HepG2 (cell line): ENCODE results near the gene GJE1. TPM values are rescaled to one million over a fixed set of nuclear protein-coding genes. Genes with fewer than 3 reads are reported as not detected.

ENCODE experiments used
- HOXA7 ChIP-seq: sonication (generic); formaldehyde crosslinking; IDR thresholded peaks from 2 replicates; pipeline ENCODE4 v1.8.1; 2022; ENCODE audit warnings: mild to moderate bottlenecking, missing genetic modification reagents, moderate library complexity
- HOXD1 ChIP-seq: sonication (generic); formaldehyde crosslinking; IDR thresholded peaks from 2 replicates; pipeline ENCODE4 v1.5.0; 2020; ENCODE audit warnings: missing genetic modification reagents
- MED8 ChIP-seq: sonication (generic); formaldehyde crosslinking; IDR thresholded peaks from 2 replicates; pipeline ENCODE4 v1.8.1; 2023; ENCODE audit warnings: mild to moderate bottlenecking, missing genetic modification reagents; ENCODE audit not compliant: insufficient replicate concordance
- ONECUT2 ChIP-seq: sonication (generic); formaldehyde crosslinking; IDR thresholded peaks from 2 replicates; pipeline ENCODE4 v1.4.0; 2020; ENCODE audit warnings: missing genetic modification reagents
- POGZ ChIP-seq: sonication (generic); formaldehyde crosslinking; IDR thresholded peaks from 2 replicates; pipeline ENCODE4 v1.4.0; 2020; ENCODE audit warnings: mild to moderate bottlenecking, missing genetic modification reagents
- RXRB ChIP-seq: IDR thresholded peaks from 2 replicates; pipeline ENCODE4 v1.6.1; 2016; ENCODE audit warnings: borderline replicate concordance, missing genetic modification reagents, missing compliant biosample characterization
- SETDB1 ChIP-seq: sonication (generic); formaldehyde crosslinking; IDR thresholded peaks from 2 replicates; pipeline ENCODE4 v1.5.1; 2020; ENCODE audit warnings: missing genetic modification reagents, mild to moderate bottlenecking, borderline replicate concordance
- SIN3A ChIP-seq: IDR thresholded peaks from 2 replicates; pipeline ENCODE4 v1.6.1; 2011; ENCODE audit warnings: low read depth, mild to moderate bottlenecking, control low read depth, low read length, borderline replicate concordance
- TBX3 ChIP-seq: fragments of 450-650 bp; IDR thresholded peaks from 2 replicates; pipeline ENCODE4 v1.6.1; 2017; ENCODE audit warnings: antibody characterized with exemption, mild to moderate bottlenecking, inconsistent platforms, borderline replicate concordance
- TMF1 ChIP-seq: sonication (generic); formaldehyde crosslinking; IDR thresholded peaks from 2 replicates; pipeline ENCODE4 v1.8.1; 2022; ENCODE audit warnings: low read depth, missing genetic modification reagents
- ZNF256 ChIP-seq: sonication (generic); formaldehyde crosslinking; conservative IDR thresholded peaks from 2 replicates; pipeline ENCODE4 v1.4.0; 2020; ENCODE audit warnings: missing genetic modification reagents
- ZNF446 ChIP-seq: sonication (generic); formaldehyde crosslinking; IDR thresholded peaks from 2 replicates; pipeline ENCODE4 v1.5.0; 2020; ENCODE audit warnings: mild to moderate bottlenecking, missing genetic modification reagents
- ZNF510 ChIP-seq: sonication (generic); formaldehyde crosslinking; IDR thresholded peaks from 2 replicates; pipeline ENCODE4 v1.4.0; 2020; ENCODE audit warnings: low read depth, mild to moderate bottlenecking, missing genetic modification reagents
- ZNF530 ChIP-seq: sonication (generic); formaldehyde crosslinking; IDR thresholded peaks from 2 replicates; pipeline ENCODE4 v1.5.0; 2020; ENCODE audit warnings: low read depth, mild to moderate bottlenecking, missing genetic modification reagents
- ZNF558 ChIP-seq: sonication (generic); formaldehyde crosslinking; IDR thresholded peaks from 2 replicates; pipeline ENCODE4 v1.9.0; 2022; ENCODE audit warnings: mild to moderate bottlenecking, missing genetic modification reagents, borderline replicate concordance
- ZNF724P ChIP-seq: sonication (generic); formaldehyde crosslinking; IDR thresholded peaks from 2 replicates; pipeline ENCODE4 v1.8.0; 2022; ENCODE audit warnings: missing genetic modification reagents, borderline replicate concordance
- ZNF737 ChIP-seq: sonication (generic); formaldehyde crosslinking; IDR thresholded peaks from 2 replicates; pipeline ENCODE4 v1.5.0; 2020; ENCODE audit warnings: missing genetic modification reagents, mild to moderate bottlenecking, borderline replicate concordance
- ZNF879 ChIP-seq: sonication (generic); formaldehyde crosslinking; IDR thresholded peaks from 2 replicates; pipeline ENCODE4 v1.8.1; 2023; ENCODE audit warnings: missing genetic modification reagents
- polyA plus RNA-seq, 8 experiments: library from polyadenylated mRNA; depleted of rRNA in 3 of 8; stranded (reverse) in 7 of 8; unstranded in 1 of 8; fragments of >200 nt; fragmentation: Illumina TruSeq in 4 of 8; extraction: Trizol in 4 of 8; gene quantifications; 2 replicates each; pipeline versions ENCODE4 v1.2.1 to v1.2.3, GENCODE V29; 2011 to 2016; ENCODE audit warnings: low read depth in 4 of 8, missing spikeins in 1 of 8, mixed read lengths in 1 of 8; ENCODE audit not compliant: insufficient read depth in 1 of 8
- total RNA-seq, 5 experiments: library from RNA; depleted of rRNA; stranded (reverse); fragments of >200 nt; fragmentation: Illumina TruSeq; extraction: Trizol; gene quantifications; 2 replicates each; pipeline ENCODE4 v1.2.3, GENCODE V29; 2016; ENCODE audit warnings: low read depth in 1 of 5
- TF ChIP-seq, protein P1 (sequence below): sonication (generic); formaldehyde crosslinking; IDR thresholded peaks from 2 replicates; pipeline ENCODE4 v1.8.0; 2022; ENCODE audit warnings: missing genetic modification reagents, mild to moderate bottlenecking, borderline replicate concordance
- TF ChIP-seq, protein P2 (sequence below): sonication (generic); formaldehyde crosslinking; IDR thresholded peaks from 2 replicates; pipeline ENCODE4 v1.8.0; 2022; ENCODE audit warnings: mild to moderate bottlenecking, missing genetic modification reagents, moderate library complexity
- TF ChIP-seq, protein P3 (sequence below): sonication (generic); formaldehyde crosslinking; IDR thresholded peaks from 2 replicates; pipeline ENCODE4 v1.4.0; 2020; ENCODE audit warnings: missing genetic modification reagents
- TF ChIP-seq, protein P4 (sequence below): sonication (generic); formaldehyde crosslinking; IDR thresholded peaks from 2 replicates; pipeline ENCODE4 v1.5.0; 2020; ENCODE audit warnings: missing genetic modification reagents
- TF ChIP-seq, protein P5 (sequence below): sonication (generic); formaldehyde crosslinking; IDR thresholded peaks from 2 replicates; pipeline ENCODE4 v1.8.1; 2023; ENCODE audit warnings: missing genetic modification reagents, mild to moderate bottlenecking, borderline replicate concordance

Gene GJE1
- total and polyA plus RNA-seq, 2 of the 13 experiments (the other 11 are each of a cell fraction or from before 2014, with no cell fraction given) = not detected

DNA sequence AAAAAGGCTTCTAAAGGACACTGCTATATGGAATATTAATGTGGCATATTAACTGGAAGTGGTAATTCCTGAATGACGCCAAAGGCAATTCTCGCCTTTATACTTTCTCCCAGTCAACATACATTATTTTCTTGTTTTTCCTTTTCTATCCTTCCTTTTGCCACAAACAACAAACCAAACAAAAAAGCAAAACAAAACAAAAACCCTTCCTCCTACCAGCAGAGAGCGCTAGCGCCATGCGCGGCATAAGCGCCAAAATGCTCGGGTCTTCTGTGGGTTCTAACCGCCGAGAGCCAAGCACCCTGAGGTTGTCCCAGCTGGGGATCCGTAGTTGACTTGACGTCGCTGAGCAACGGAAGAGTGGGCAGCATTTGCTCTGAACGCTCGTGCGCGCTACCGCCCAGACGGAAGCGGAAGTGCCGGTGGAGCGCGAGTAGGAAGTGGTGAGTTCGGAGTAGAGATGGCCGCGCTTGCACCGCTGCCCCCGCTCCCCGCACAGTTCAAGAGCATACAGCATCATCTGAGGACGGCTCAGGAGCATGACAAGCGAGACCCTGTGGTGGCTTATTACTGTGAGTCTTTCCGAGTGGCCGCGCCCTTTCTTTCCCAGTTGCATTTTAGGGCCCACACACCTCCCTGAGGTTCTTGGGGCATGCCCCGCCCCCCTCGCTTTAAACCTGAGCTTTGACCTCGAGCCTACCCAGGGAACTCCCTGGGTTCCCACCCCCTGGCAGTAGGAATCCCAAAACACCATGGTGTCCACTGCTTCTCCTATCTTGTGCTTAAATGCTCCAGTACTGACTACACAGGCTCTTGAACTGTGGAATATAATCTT, 14.3 kb downstream of the GJE1 start, which contains the start of the genes NMBR and VTA1 (continued):
- TF ChIP-seq, protein P1, sequence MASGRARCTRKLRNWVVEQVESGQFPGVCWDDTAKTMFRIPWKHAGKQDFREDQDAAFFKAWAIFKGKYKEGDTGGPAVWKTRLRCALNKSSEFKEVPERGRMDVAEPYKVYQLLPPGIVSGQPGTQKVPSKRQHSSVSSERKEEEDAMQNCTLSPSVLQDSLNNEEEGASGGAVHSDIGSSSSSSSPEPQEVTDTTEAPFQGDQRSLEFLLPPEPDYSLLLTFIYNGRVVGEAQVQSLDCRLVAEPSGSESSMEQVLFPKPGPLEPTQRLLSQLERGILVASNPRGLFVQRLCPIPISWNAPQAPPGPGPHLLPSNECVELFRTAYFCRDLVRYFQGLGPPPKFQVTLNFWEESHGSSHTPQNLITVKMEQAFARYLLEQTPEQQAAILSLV (CRISPR knock-in tag) = peak; percentile 89; the same call in 1 of the 2 replicates
- TF ChIP-seq TMF1 (CRISPR knock-in tag) (no peak; the same call in 1 of the 2 replicates), ONECUT2 (CRISPR knock-in tag) (no peak), HOXA7 (CRISPR knock-in tag) (no peak), ZNF724P (CRISPR knock-in tag) (peak; percentile 69; the same call in 1 of the 2 replicates), TBX3 (peak; percentile 68; the same call in 1 of the 2 replicates), ZNF879 (CRISPR knock-in tag) (0 out of 2 replicates have a peak, but pooled peaks have one; percentile 71), POGZ (peak; percentile 100), ZNF530 (no peak), ZNF256 (0 out of 2 replicates have a peak, but pooled peaks have one; percentile 43), ZNF558 (CRISPR knock-in tag) (peak; percentile 89; the same call in 1 of the 2 replicates), HOXD1 (CRISPR knock-in tag) (peak; percentile 85), MED8 (no peak), RXRB (CRISPR knock-in tag) (peak; percentile 87), SETDB1 (CRISPR knock-in tag) (no peak), SIN3A (peak; percentile 98), ZNF737 (CRISPR knock-in tag) (no peak; the same call in 1 of the 2 replicates), ZNF446 (CRISPR knock-in tag) (no peak; the same call in 1 of the 2 replicates), ZNF510 (CRISPR knock-in tag) (peak; percentile 86)
- TF ChIP-seq, protein P2, sequence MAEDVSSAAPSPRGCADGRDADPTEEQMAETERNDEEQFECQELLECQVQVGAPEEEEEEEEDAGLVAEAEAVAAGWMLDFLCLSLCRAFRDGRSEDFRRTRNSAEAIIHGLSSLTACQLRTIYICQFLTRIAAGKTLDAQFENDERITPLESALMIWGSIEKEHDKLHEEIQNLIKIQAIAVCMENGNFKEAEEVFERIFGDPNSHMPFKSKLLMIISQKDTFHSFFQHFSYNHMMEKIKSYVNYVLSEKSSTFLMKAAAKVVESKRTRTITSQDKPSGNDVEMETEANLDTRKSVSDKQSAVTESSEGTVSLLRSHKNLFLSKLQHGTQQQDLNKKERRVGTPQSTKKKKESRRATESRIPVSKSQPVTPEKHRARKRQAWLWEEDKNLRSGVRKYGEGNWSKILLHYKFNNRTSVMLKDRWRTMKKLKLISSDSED (CRISPR knock-in tag) = no peak
- TF ChIP-seq, protein P3, sequence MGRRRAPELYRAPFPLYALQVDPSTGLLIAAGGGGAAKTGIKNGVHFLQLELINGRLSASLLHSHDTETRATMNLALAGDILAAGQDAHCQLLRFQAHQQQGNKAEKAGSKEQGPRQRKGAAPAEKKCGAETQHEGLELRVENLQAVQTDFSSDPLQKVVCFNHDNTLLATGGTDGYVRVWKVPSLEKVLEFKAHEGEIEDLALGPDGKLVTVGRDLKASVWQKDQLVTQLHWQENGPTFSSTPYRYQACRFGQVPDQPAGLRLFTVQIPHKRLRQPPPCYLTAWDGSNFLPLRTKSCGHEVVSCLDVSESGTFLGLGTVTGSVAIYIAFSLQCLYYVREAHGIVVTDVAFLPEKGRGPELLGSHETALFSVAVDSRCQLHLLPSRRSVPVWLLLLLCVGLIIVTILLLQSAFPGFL (CRISPR knock-in tag) = no peak
- TF ChIP-seq, protein P4, sequence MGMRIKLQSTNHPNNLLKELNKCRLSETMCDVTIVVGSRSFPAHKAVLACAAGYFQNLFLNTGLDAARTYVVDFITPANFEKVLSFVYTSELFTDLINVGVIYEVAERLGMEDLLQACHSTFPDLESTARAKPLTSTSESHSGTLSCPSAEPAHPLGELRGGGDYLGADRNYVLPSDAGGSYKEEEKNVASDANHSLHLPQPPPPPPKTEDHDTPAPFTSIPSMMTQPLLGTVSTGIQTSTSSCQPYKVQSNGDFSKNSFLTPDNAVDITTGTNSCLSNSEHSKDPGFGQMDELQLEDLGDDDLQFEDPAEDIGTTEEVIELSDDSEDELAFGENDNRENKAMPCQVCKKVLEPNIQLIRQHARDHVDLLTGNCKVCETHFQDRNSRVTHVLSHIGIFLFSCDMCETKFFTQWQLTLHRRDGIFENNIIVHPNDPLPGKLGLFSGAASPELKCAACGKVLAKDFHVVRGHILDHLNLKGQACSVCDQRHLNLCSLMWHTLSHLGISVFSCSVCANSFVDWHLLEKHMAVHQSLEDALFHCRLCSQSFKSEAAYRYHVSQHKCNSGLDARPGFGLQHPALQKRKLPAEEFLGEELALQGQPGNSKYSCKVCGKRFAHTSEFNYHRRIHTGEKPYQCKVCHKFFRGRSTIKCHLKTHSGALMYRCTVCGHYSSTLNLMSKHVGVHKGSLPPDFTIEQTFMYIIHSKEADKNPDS (CRISPR knock-in tag) = peak; percentile 75; the same call in 1 of the 2 replicates
- TF ChIP-seq, protein P5, sequence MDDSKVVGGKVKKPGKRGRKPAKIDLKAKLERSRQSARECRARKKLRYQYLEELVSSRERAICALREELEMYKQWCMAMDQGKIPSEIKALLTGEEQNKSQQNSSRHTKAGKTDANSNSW (CRISPR knock-in tag) = peak; percentile 61; the same call in 1 of the 2 replicates
